Smooth muscle cell (in vitro differentiated cells): ENCODE results near the gene JUNB. TPM values are rescaled to one million over a fixed set of nuclear protein-coding genes. Genes with fewer than 3 reads are reported as not detected.

Experiments used
- DNase-seq: peaks from one replicate; lab custom pipeline; 2025; ENCODE audit not compliant: unreplicated experiment; lab: John Stamatoyannopoulos, UW
- H2AFZ ChIP-seq: fragments of 200-600 bp; sonication (generic); 2 replicates; pipeline ENCODE4 v1.6.0; 2016; ENCODE audit warnings: antibody characterized with exemption, low read depth, mild to moderate bottlenecking
- H3F3A ChIP-seq: fragments of 200-600 bp; sonication (generic); 2 replicates; pipeline ENCODE4 v1.6.0; 2017; ENCODE audit warnings: antibody characterized with exemption, low read depth
- H3K27ac ChIP-seq: fragments of 200-600 bp; sonication (generic); 2 replicates; pipeline ENCODE4 v1.5.1; 2016; ENCODE audit warnings: low read depth, mild to moderate bottlenecking
- H3K27me3 ChIP-seq: fragments of 200-600 bp; sonication (generic); 2 replicates; pipeline ENCODE4 v1.6.1; 2016; ENCODE audit warnings: low read depth, mild to moderate bottlenecking
- H3K36me3 ChIP-seq: fragments of 200-600 bp; sonication (generic); 2 replicates; pipeline ENCODE4 v1.5.1; 2016; ENCODE audit warnings: low read depth
- H3K4me1 ChIP-seq: fragments of 200-600 bp; sonication (generic); 2 replicates; pipeline ENCODE4 v1.5.1; 2016; ENCODE audit warnings: low read depth
- H3K4me2 ChIP-seq: fragments of 200-600 bp; sonication (generic); 2 replicates; pipeline ENCODE4 v1.6.0; 2016; ENCODE audit warnings: mild to moderate bottlenecking
- H3K4me3 ChIP-seq: fragments of 200-600 bp; sonication (generic); 2 replicates; pipeline ENCODE4 v1.5.1; 2016; ENCODE audit warnings: mild to moderate bottlenecking
- H3K79me2 ChIP-seq: fragments of 200-600 bp; sonication (generic); 2 replicates; pipeline ENCODE4 v1.6.0; 2016; ENCODE audit warnings: low read depth, mild to moderate bottlenecking
- H3K9ac ChIP-seq: fragments of 200-600 bp; sonication (generic); 2 replicates; pipeline ENCODE4 v1.6.0; 2016; ENCODE audit warnings: low read depth
- H3K9me3 ChIP-seq: fragments of 200-600 bp; sonication (generic); replicated peaks from 2 replicates; pipeline ENCODE4 v1.5.1; 2016; ENCODE audit warnings: low read depth
- H4K20me1 ChIP-seq: fragments of 200-600 bp; sonication (generic); 2 replicates; pipeline ENCODE4 v1.6.0; 2016; ENCODE audit warnings: low read depth
- CTCF ChIP-seq: fragments of 200-600 bp; sonication (generic); IDR thresholded peaks from 2 replicates; pipeline ENCODE4 v1.5.1; 2017; ENCODE audit warnings: borderline replicate concordance, mild to moderate bottlenecking, antibody characterized with exemption; ENCODE audit not compliant: insufficient read depth, poor library complexity, severe bottlenecking
- WGBS: methylation state at CpG from one replicate; pipeline ENCODE4 v1.1.7; 2016; ENCODE audit warnings: low lambda C conversion rate; 5-methylcytosine and 5-hydroxymethylcytosine counted together
- polyA plus RNA-seq: library from polyadenylated mRNA; unstranded; fragments of >200 nt; fragmentation: Nextera tagmentation; extraction: Ambion mirVana; gene quantifications from 2 replicates; pipeline ENCODE4 v1.2.1, GENCODE V29; 2016
- total RNA-seq: library from RNA; depleted of rRNA; stranded (reverse); fragments of >200 nt; gene quantifications from 2 replicates; pipeline ENCODE4 v1.2.3, GENCODE V29; 2014

The JUNB gene
- total and polyA plus RNA-seq, 2 experiments from 2014 or later: 687 to 1,575 TPM

GRCh38 chr19:12801466-12802266 lies 10.4 kb downstream of the JUNB start, which contains the start of the genes PRDX2 and THSD8:
PRDX2 (minus strand) TSS chr19:12801800; CDS start chr19:12801261, 539 bp downstream.
THSD8 (plus strand) TSS chr19:12802069; CDS start chr19:12802072, 3 bp downstream.
- peaks cover 6% of the 10 kb centered on the region for H4K20me1 ChIP-seq
- no peaks in the 10 kb centered on the region for H3K9me3 ChIP-seq
- H3K9ac ChIP-seq: peak within 1 kb of the TSS; percentile 74
- peaks cover 11% of the 10 kb centered on the region for H3K4me1 ChIP-seq
- H2AFZ ChIP-seq: peak within 1 kb of the TSS; percentile 66
- 1% methylated on average over 78 of the region's 78 CpGs for WGBS
- no peak for DNase-seq
- H3K27me3 ChIP-seq: no peaks in the 10 kb centered on the region
- H3K4me2 ChIP-seq: peak within 1 kb of the TSS; percentile 100
- peak within 1 kb of the TSS; percentile 88 for H3K4me3 ChIP-seq
- no peaks in the 10 kb centered on the region for H3K36me3 ChIP-seq
- H3K79me2 ChIP-seq: peaks cover 5% of the 10 kb centered on the region
- TF ChIP-seq CTCF: no peak
- H3K27ac ChIP-seq: no peak within 1 kb of the TSS
- peaks cover 9% of the 10 kb centered on the region for H3F3A ChIP-seq

GRCh38 chr19:12802267-12803106 lies 11.2 kb downstream of the JUNB start:
- no peak for DNase-seq
- H3K4me1 ChIP-seq: peaks cover 14% of the 10 kb centered on the region
- H3K4me2 ChIP-seq: peak overlapping the region; percentile 100
- no peak overlapping the region for H3K27ac ChIP-seq
- peaks cover 2% of the 10 kb centered on the region for H3F3A ChIP-seq
- H3K9ac ChIP-seq: no peak overlapping the region
- no peaks in the 10 kb centered on the region for H3K27me3 ChIP-seq
- H3K4me3 ChIP-seq: peak overlapping the region; percentile 88
- H3K9me3 ChIP-seq: no peaks in the 10 kb centered on the region
- no peaks in the 10 kb centered on the region for H3K36me3 ChIP-seq
- WGBS: 57% methylated on average over 22 of the region's 22 CpGs
- TF ChIP-seq CTCF: no peak
- H4K20me1 ChIP-seq: peaks cover 6% of the 10 kb centered on the region
- H3K79me2 ChIP-seq: peaks cover 5% of the 10 kb centered on the region
- peak overlapping the region; percentile 66 for H2AFZ ChIP-seq

GRCh38 chr19:12804051-12804450 lies 12.8 kb downstream of the JUNB start:
- Histone ChIP-seq H3K79me2 (peaks cover 5% of the 10 kb centered on the region), H3K4me2 (no peak overlapping the region), H4K20me1 (peaks cover 6% of the 10 kb centered on the region), H3K27me3 (no peaks in the 10 kb centered on the region), H3K4me3 (no peak overlapping the region), H3K9me3 (no peaks in the 10 kb centered on the region), H3F3A (no peaks in the 10 kb centered on the region), H3K36me3 (no peaks in the 10 kb centered on the region), H3K27ac (no peak overlapping the region), H3K9ac (no peak overlapping the region), H2AFZ (no peak overlapping the region), H3K4me1 (peaks cover 14% of the 10 kb centered on the region)
- no peak for DNase-seq
- TF ChIP-seq CTCF: no peak
- 95% methylated on average over 26 of the region's 26 CpGs for WGBS
